Measurements from ENCODE around the gene DOCK1.

Gene DOCK1

DNA sequence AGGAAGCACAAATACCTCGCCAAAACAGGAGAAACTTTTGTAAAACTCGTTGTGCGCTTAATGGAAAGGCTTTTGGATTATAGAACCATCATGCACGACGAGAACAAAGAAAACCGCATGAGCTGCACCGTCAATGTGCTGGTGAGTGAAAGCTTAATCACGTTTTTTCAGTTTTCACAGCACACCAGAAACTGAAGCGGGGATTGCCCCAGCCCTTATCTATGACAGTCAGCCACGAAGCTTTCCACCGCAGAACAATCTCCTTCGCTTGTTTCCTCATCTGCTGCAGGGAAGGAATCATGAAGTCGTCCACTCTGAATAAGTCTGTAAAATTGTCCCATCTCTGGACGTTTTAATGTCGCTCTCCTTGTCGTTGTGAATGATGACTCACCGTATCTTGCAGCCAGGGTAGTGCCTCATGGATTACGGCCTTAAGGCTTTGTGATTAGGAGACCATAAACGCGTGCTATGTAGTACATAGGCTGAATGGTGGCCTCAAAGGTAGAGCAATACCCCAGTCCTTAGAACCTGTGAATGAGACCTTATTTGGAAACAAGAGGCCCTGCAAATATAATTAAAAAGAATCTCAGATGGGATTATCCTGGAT is 468.9 kb downstream of the DOCK1 start:
- DNase-seq: no peak

GRCh38 chr10:127374901-127375300 is 469.7 kb downstream of the DOCK1 start:
- no peak for DNase-seq

DNA sequence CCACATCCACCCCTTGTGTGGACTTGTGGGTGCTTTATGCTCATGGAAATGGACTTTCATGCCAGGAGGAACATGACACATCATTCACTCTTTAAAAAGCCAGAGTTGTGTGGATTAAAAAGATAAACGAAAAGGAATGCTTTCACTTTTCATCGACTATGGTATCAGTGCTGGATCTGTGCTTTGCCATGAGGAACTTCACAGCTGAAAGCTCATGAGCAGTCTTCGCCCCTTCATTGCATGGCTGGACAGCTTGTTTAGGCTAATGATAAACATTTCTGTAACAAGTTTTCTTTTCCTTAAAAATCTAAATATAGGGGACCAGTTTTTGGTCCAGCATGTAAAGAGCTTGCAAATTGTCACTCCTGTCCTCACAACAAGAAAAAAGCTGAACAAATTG is 470.2 kb downstream of the DOCK1 start:
- no peak for DNase-seq

DNA sequence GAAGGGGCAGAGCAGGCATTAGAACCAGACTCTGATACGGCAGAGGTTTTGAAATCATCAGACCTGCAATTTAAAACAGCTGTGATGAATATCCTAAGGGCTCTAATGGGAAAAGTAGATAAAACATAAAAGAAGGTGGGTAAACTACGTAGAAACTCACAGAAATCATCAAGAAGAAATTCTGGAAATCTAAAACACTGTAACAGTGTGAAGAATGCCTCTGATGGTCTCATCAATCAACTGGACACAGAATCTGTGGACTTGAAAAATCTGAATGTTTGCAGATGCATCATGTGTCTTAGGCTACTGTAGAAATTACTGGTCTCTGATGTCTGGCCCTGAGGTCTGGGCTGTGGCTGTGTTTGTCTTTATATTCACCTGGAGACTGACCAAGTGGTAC is 470.8 kb downstream of the DOCK1 start:
- DNase-seq: no peak

GRCh38 chr10:127378628-127379027 is 473.4 kb downstream of the DOCK1 start:
- DNase-seq: no peak

GRCh38 chr10:127384532-127384931 is 479.3 kb downstream of the DOCK1 start:
- no peak for DNase-seq

DNA sequence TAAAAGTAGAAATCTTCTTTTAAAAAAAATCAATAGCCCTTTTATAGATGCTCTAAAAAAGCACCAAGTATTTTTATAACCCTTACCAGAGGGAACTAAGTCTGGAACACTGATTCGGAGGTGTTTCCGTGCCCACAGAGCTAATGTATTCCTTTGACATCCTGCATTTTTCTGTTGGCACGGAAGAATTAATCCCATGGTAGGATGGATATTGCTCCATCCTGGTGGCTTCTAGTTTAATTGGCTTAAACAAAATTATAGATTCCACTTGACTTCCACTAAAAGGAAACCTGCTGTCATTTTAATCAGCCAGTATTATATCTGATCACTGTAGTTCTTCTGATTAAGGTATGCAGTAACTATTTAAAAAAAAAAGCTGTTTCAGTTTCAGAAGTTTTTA is 479.8 kb downstream of the DOCK1 start:
- DNase-seq: no peak

DNA sequence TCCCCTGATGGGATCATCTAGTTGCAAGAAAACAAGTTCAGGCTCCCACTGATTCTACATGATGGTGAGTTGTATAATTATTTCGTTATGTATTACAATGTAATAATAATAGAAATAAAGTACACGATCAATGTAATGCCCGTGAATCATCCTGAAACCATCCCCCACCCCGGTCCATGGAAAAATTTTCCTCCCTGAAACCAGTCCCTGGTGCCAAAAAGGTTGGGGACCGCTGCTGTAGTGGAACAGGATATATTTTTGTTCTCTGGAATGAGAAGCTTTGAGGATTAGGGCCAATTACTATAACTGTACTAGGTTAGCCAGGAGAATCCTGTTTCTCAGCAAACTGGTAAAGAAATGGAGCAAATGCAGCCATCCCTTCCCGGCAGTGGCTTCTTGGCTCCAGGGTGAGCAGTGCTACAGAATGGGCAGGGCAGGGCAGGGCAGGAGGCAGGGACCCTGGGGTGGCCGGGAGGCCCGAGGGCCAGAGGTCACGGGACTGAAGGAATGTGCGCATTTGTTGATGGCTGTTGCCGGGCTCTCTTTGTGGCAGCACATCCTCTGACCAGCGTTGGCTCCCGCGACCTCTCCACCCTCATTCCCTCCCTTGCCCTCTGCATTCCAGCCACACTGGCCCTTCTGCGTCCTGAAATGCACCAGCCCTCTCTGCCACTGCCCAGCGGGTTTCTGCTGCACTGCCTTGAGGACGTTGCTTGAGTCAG is 481.5 kb downstream of the DOCK1 start:
- DNase-seq: no peak

DNA sequence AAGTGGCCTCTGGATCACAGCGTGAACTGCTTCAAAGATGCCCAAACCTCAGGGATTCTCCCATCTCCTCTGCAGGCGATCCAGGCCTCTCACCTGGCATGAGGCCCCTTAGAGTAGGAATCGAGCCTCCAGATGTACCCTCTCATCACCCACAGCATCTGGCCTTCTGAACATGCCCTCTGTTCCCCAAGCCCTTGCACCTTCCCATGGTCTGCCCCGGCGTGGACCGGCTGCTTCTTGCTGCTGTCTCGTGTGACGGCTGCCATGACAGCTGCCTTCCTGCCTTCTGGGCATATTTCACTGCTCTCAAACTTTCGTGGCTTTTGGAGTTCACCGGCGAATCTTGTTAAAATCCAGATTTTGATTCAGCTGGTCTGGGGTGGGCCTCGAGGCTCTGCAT is 486.6 kb downstream of the DOCK1 start:
- no peak for DNase-seq

DNA sequence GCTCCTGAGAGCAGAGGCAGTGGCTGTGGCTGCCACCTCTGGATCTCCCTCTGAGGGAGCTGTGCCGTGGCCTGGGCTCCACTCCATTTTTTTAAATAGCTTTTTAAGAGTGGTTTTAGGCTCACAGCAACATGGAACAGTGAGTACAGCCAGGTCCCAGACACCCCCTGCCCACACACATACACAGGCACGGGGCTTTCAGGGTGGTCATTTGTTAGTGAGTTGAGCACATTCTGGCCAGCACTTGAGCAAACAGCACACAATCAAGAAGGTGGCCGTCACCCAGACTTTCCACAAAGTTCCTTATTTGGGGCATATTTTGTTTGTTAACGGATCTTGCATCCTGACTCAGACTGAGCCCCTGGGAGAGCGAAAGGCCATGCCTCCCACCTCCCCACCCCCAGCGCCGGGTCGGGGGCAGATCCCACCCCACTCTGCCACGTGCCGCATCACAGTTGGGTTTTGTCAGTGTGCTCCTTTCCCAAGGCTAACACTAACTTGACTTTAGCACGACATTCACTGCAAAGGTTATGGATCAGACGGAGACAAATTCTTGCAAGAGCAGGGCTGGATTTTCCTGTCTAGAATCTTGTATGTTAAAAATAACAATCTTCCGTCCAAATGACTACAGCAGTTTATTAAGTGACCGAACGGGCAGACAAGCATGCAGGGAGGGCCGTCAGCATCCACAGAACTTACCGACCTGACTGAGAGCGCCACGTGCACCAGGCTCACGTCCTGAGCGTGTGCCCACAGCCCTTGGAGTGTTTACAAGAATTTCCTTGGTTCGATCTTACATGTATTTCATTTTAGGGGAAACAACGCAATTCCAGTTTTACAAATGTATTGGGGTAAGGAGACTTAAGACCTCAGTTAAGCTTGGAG is 487.4 kb downstream of the DOCK1 start:
- no peak for DNase-seq

DNA sequence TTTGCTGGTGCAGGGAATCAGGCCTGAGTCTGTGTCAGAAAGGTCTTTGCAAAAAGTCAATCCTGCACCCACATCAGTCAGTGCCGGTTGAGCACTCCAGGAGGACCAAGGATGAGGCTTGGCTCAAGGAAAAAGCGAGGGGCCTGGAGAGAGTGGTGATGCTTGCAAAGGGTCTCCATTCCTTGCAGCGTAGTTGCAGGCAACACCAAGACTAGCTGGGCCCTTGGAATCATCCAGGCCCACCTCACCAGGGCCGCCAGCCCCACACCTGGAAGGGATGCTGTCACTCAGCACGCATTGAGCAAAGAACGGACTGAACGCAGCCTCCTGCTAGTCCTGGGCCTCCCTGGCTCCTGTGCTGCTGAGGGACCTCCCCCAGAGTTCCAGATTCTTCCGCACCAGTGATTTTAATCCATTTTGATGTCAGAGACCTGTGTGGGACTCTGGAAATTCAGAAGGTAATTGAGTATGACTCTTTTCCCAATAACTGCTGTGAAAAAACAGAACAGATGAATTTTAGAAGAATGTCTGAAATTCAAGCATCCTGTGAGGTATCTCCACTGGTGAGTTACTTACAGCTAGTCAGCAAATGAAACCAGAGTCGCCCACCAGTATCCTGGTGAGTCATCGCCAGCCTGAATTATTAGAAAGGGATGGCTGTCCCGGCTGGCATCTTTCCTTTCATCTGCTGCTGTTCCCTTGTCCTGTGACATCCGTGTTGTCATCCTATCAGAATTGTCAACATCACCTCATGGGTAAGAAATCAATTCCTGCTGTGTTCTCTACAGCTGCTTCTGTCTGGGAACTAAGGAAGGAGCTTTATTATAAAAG is 493.1 kb downstream of the DOCK1 start:
- DNase-seq: no peak

- DNase-seq: no peak
Observed at GRCh38 chr10:127398971-127399365, 493.7 kb downstream of the DOCK1 start.

DNA sequence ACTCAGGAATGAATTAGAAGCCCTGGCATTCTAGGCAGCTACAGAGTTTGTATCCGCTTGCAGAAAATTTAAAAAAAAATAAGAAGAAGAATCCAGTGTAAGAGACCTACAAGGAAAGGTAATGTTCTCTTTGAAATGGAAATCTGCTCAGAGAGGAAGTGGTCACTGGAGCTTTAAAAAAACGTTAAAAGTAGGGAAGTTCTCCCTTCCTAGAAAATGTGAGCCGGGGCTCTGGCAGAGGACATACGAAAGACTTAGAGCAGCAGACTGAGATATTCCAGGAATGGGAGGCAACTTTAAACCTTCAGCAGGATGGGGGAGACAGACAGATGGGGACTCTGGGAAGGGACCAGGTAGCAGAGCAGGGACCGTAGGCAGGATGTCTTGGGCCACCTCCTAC is 494.4 kb downstream of the DOCK1 start:
- DNase-seq: no peak

DNA sequence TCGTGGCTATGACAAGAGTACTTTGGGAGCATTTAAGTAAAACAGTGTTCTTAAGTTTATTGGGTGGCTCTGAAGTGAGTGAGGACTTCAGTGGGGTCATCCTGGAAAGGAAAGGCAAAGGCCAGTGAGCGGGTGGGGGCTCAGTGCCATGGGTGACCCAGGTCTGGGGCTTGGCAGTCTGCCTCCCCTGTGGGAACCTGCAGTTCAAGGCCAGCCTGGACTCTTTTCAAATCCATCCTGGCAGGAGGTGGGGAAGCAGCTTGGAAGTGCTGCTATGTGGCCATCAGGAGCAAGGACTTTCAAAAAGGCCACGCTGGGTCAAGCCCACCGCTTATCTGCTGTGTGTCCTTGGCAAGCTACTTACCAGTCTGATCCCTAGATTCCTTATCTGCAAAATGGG is 495.0 kb downstream of the DOCK1 start:
- no peak for DNase-seq

DNA sequence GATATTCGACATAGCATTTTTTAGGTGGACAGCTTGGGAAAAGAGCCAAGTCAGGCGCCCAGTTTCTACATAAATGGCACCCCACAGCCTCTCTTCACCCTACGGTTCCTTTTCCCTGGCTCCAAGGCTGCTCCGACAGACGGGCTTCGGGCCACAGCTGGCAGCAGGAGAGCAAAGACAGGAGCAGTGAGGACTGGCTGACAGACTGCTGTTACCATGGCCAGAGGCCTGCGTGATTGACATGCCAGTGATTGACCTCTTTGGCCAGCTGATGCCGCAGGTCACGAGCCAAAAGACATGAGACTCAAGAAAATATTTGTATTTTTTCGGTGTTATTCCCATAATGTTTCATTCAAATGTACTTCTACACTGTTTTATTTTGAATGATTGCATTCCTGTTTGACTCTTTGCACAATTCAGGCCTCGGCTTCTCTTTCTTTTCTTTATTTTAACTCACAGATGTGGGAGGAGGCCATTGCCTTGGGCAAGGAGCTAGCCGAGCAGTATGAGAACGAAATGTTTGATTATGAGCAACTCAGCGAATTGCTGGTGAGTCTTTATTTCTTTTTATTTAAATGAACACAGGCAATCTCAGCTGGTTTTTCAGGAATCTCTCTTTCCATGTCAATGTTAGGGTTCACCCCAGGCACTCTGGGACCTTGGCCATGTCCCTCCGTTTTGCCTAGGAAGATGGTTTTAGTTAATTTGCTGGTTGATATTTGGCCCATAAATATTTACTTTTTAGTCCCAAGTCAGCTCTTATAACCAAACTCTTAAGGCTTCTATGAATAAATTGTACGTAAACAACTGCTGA is 497.6 kb downstream of the DOCK1 start:
- DNase-seq: no peak

GRCh38 chr10:127405221-127405620 is 500.0 kb downstream of the DOCK1 start:
- no peak for DNase-seq

DNA sequence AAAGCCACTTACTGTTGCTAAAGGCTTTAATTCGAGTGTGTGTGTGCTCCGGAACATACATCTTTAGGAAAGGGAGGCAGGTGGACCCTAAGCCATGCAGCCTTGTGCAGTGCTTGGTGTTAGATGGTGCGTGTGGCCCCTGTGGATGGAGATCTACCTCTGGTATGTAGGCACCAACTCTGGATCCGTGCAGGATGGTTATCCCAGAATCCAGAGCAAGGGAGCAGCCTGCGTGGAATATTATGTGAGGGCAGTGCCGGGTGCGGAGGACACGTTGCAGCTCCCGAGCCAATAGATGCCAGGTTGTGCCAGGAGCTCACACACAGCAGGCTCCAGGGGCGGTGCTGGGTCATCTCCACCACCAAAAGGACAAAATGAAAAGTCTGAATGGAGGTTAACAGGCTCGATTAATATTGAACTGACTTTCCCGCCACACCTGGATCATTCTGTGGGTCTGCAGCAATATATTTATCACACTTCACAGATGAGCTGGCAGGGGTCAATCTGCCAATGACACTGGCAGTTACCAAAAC is 500.9 kb downstream of the DOCK1 start:
- no peak for DNase-seq

- no peak for DNase-seq
Observed at GRCh38 chr10:127407551-127407950, 502.3 kb downstream of the DOCK1 start.

GRCh38 chr10:127408112-127408710 is 503.0 kb downstream of the DOCK1 start:
- no peak for DNase-seq

GRCh38 chr10:127408733-127409132 is 503.5 kb downstream of the DOCK1 start:
- DNase-seq: no peak

- no peak for DNase-seq
Observed at GRCh38 chr10:127410030-127410429, 504.8 kb downstream of the DOCK1 start.

Measured in NCI-H446 (cell line).